K562 treated with DMSO at 1 percent for 48 hours (cell line): Measurements from ENCODE around the gene AGMO. TPM values are rescaled to one million over a fixed set of nuclear protein-coding genes. Genes with fewer than 3 reads are reported as not detected.

Source experiments
- total RNA-seq: library from RNA; unstranded; fragments of 300-600 nt; gene quantifications from 2 replicates; pipeline ENCODE4 v1.2.3, GENCODE V29; 2022; ENCODE audit warnings: low replicate concordance; ENCODE audit errors: extremely low read depth

Gene AGMO
- not detected in 2 replicates for total RNA-seq

DNA sequence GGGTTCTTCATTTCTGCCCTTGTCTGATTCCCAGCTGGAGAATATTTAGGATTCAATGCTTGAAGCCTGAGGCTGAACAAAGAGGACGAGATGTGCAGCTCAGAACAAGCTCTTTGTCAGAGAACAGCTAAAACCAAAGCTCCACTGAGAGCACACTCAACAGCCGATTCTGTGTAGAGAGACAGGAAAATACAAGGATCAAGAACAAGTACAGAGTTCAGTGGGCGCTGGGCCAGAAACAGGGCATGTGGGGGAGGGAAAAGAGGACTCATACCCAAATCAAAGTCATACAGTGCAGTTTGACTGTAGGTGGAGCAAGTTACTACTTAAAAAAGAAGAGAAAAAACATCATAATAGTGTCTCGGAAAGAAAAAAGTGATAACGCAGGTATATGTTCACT lies at the start of gene AGMO:
Gene AGMO (minus strand): TSS at position 181 of the 400 bp plus-strand sequence.

Other genes starting within 250 kb of the AGMO start
- not detected in 2 replicates for gene MEOX2, start 124.7 kb upstream of the AGMO start, total RNA-seq